HuH-7.5 (cell line): ENCODE measurements around the gene CLSTN2.

Experiments
- DNase-seq: peaks from one replicate; pipeline ENCODE4 v3.0.0; 2011; ENCODE audit warnings: low spot score

Gene CLSTN2

GRCh38 chr3:140597364-140597763 is 662.4 kb downstream of the CLSTN2 start:
- no peak for DNase-seq

- DNase-seq: no peak
Observed at GRCh38 chr3:140597792-140598191, 662.8 kb downstream of the CLSTN2 start.

- no peak for DNase-seq
Observed at GRCh38 chr3:140599009-140599408, 664.0 kb downstream of the CLSTN2 start.

- no peak for DNase-seq
Observed at GRCh38 chr3:140599496-140599895, 664.5 kb downstream of the CLSTN2 start.

GRCh38 chr3:140601881-140602280 is 666.9 kb downstream of the CLSTN2 start:
- no peak for DNase-seq

GRCh38 chr3:140602781-140603180 is 667.8 kb downstream of the CLSTN2 start:
- no peak for DNase-seq

- no peak for DNase-seq
Observed at GRCh38 chr3:140603766-140604165, 668.8 kb downstream of the CLSTN2 start.

- DNase-seq: no peak
Observed at GRCh38 chr3:140610544-140610943, 675.6 kb downstream of the CLSTN2 start.

GRCh38 chr3:140614001-140614400 is 679.0 kb downstream of the CLSTN2 start:
- DNase-seq: no peak

GRCh38 chr3:140617135-140617534 is 682.1 kb downstream of the CLSTN2 start:
- DNase-seq: no peak

- DNase-seq: no peak
Observed at GRCh38 chr3:140626856-140627255, 691.9 kb downstream of the CLSTN2 start.
